HG02840 (cell line): ENCODE results near the gene CLDN9.

Source experiments
- ATAC-seq: cut with Tn5 transposase; IDR thresholded peaks from one replicate; pipeline ENCODE4 v1.9.1; 2021; ENCODE audit warnings: mild to moderate bottlenecking, moderate library complexity, moderate number of reproducible peaks; ENCODE audit not compliant: unreplicated experiment, low FRiP score

The CLDN9 gene

DNA sequence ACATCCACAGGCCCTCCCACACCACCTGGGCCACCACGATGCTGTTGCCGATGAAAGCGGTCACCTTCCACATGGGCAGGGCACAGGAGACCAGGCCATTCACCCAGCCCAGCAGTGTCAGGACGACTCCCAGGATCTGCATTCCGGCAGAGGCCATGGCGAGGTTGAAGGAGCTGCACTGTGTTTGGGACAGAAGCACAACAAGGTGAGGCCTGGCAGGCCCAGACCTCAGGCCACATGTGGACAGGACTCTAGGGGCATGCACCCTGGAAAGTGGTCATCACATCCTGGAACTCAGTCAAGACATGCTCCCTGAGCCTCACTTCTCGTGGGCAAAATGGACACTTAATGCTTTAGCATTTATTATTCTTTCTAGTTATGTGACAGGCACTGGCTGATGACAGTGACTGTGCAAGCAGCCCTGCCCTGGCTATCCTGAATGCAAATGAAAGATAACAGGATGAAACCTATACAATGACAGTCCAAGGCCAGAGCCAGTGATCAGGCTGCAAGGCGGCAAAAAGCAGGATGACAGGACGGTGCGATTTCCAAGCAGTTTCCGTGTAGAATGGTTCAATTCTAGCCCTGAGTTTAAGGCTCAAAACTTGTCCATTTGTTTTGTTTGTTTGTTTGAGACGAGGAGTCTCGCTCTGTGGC, 3.3 kb downstream of the CLDN9 start:
- ATAC-seq, result no peak

DNA sequence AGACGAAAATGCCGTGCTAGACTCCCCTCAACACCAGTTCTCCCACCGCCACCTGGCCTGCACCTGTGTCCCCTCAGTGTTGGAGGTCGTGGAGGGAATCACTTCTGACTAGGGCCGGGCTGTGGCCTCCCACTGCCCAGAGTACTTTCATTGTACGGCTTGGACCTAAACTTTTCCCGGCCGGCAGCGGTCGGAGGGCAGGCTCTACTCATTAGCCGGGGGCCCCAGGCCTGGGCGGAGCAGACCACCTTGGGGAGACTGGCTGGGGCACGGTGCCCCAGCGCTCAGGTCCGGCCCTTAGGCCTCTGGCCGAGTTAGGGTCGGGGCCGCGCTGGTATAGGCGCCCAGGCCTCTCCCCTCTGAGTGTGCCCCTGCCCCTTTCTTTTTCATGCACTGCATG, 4.6 kb downstream of the CLDN9 start:
- no peak for ATAC-seq

DNA sequence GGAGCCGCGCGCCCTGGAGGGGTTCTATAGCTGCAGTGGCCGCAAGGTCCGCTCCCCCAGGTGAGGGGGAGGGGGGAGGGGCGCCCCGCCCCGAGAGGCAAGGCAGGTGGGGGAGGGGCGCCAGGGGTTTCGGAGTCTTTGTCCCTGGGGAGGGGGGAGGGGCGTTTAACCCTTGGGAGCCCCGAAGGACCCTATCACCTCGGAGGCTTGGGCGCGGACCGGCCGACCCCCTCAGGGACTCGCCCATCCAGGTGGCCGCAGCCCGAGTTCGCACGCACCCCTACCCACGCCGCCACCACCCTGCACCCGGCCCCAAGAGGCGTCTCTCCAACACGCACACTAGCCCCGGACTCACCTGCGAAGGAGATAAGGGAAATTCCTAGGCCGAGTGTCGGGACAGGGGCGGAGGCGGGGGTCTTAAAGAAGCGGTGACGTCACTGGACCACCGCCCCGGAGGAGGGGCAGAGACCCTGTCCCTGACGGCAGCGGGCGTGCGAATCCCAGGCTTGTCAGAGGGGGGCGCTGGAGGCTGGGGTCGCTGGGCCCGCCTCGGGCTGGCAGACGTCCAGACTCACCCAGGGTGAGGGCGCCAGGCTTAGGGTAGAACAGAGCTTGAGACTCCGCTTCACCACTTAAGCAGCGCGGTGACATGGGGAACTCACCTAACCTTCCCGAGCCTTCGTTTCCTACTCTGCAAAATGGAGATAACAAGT, 5.2 kb downstream of the CLDN9 start, which contains the start of gene CLDN6:
TSS of gene CLDN6 (minus strand) at position 390 of the 713 bp plus-strand sequence. CDS start 2,162 bp downstream, outside the sequence.
- ATAC-seq, result no peak

DNA sequence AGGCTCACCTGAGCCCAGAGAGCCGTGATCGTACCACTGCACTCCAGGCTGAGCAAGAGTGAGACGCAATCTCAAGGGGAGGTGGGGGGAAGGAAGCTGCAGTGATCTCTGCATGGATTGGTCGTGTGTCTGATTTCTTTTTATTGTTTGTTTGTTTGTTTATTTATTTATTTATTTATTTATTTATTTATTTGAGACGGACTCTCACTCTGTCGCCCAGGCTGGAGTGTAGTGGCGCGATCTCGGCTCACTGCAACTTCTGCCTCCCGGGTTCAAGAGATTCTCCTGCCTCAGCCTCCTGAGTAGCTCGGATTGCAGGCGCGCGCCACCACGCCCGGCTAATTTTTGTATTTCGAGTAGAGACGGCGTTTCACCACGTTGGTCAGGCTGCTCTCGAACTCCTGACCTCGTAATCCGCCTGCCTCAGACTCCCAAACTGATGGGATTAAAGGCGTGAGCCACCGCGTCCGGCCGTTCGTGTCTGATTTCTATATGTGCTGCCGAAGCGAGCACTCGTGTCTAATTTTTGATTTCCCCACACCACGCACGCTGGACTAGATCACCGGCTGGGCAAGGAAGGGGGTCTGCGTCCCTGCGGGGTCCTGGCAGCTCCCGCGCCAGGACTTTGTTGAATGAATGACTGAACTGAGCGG, 7.0 kb downstream of the CLDN9 start:
- ATAC-seq, result no peak

DNA sequence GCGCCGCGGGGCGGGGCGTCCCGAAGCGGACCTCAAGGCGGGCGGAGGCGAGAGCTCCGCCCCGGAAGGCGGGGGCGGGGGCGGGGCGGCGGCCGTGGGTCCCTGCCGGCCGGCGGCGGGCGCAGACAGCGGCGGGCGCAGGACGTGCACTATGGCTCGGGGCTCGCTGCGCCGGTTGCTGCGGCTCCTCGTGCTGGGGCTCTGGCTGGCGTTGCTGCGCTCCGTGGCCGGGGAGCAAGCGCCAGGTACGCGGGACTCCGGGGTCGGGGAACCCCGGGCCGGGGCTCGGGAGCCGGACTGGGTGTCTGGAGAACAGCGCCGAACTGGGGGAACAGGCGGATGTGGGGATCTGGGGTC, 7.5 kb downstream of the CLDN9 start, which contains the start of gene TNFRSF12A:
TSS of gene TNFRSF12A (plus strand) at position 122 of the 357 bp plus-strand sequence. CDS start at position 152, 30 bp downstream.
- ATAC-seq, result no peak

DNA sequence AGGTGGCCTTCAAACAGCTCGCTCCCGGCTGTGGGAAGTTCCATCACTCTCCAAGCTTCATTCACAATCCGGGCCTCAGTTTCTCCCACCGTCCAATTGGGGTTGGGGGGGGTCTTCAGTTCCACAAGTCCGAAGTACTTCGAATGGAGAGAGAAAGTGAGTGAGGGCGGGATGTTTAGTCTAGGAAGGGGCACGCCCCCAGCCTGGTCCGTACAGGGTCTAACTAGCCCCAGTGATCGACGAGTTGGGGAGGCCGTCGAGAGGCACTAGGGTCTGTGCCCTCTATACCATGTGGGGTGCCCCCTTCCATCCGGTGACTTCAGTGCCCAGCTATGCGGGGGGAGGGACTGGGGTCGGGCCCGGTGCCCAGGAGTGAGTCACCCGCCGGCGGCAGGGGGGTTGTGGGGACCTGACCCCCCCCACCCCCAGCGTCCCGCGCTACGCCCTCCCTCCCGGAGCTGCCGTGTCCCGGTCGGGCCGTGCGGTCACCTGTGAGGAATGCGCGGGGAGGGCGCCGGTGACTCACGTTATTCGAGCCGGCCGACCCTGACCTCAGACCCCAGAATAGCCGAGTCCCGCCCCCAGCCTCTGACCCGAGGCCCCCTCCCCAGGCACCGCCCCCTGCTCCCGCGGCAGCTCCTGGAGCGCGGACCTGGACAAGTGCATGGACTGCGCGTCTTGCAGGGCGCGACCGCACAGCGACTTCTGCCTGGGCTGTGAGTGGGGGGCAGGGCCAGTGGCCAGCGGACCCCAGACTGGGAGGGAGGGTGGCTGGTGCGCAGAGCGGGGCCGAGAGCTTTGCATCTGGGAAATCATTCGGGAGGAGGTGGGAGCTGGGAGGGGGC, 8.1 kb downstream of the CLDN9 start:
- ATAC-seq, result no peak

DNA sequence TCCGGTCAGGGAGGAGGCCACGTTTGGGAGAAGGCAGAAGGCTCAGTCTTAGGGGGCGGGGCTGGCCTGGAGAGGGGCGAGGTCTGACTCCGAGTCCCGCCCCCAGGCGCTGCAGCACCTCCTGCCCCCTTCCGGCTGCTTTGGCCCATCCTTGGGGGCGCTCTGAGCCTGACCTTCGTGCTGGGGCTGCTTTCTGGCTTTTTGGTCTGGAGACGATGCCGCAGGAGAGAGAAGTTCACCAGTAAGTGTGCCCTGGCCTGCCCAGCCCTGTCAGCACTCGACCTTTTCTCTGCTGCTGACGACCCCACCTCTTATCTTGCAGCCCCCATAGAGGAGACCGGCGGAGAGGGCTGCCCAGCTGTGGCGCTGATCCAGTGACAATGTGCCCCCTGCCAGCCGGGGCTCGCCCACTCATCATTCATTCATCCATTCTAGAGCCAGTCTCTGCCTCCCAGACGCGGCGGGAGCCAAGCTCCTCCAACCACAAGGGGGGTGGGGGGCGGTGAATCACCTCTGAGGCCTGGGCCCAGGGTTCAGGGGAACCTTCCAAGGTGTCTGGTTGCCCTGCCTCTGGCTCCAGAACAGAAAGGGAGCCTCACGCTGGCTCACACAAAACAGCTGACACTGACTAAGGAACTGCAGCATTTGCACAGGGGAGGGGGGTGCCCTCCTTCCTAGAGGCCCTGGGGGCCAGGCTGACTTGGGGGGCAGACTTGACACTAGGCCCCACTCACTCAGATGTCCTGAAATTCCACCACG, 8.9 kb downstream of the CLDN9 start:
- ATAC-seq, result no peak

DNA sequence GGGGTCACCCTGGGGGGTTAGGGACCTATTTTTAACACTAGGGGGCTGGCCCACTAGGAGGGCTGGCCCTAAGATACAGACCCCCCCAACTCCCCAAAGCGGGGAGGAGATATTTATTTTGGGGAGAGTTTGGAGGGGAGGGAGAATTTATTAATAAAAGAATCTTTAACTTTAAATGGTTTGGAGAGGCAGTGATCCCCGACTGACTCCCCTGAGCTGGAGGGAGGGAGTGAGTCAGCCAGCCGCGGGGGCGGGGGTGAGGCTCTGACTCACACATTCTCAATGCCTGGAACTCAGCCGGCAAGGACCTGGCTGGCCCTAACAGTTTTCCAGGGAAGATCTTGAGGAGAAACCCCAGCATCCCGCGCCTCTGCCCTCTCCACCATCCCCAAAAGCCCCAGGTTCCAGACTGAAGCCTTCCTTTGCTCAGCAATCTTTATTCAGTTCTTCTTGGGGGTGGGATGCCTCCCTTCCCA, 9.5 kb downstream of the CLDN9 start:
- ATAC-seq, result no peak

DNA sequence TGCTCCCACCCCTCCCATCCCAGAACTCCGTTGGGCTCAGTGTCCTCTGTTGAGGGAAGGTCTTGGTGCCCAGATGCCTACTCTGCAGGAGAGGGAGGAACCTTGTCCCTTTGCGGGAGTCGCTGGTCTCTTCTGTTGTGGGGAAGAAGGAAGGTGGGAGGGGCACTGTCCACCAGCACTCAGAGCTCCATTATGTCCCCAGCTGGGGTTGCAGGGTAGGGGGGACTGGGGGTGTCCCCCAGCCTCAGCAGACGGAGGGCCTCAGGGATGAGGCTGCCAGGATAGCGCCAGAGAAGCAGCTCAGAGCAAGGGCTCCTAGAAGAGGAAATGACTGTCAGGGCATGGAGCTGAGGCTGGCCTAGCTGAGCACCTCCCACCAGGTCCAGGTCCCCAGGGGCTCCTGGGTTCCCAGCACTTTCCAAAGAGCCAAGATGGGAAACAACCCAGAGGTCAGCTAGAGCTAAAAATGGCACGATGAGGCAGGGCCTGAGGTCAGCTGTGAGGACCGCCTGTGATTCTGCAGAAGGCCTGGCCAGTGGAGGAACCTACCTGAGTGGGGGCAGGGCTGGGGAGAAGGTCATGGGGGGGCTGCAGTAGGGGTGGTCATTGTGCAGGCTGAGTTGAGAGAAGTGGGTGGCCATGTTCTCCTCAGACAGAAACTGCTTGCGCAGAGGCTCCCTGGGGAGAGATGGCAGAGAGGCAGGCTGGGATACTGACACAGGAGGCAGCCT, 10.1 kb downstream of the CLDN9 start:
- ATAC-seq, result no peak

DNA sequence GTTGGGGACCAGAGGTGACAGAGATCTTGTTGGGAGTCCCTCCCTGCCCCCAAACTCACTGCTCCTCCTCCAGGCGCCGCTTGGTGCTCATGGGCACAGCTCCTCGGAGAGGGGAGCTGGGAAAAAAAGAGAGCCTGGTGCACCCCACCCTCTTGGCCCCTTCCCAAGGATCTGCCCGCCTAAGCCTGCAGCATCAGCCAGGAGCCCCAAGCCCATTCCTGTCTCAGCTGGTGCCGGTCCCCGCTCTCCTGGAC, 10.6 kb downstream of the CLDN9 start:
- ATAC-seq, result no peak

DNA sequence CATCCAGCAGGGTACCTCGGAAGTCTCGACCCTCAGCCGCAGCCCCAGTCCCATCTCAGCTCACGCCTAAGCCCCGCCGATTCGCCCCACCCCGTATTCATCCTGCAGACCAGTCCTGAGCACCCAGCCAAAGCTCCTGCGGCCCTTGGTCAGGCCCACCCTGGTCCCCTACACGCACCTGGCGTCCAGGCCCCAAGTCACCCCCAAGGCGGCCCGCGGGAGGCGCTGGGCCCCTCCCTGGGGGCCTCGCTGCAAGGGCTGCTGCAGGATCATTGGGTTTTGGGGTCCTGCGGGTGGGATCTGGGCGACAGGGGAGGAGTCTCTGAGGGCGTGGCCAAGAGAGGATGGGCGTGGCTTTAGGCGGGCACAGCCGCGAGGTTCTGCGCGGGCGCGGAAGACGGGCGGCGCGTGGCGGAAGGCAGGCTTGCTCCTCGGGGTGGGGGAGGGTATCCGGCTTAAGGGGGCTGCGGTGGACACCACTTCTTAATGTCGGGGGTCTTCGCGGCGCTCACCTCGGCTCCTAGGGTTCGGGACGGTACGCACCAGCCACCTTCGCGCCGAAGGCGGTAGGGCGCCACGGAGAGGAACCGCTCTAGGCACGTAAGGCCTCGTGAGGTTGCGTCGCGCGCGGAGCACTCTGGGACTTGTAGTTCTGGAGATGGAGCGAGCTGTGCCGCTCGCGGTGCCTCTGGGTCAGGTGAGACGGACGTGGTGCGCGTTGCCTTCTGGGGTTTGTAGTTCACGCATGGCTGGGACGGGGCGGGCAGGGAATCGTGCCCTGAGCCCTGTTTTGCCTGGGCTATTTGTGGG, 11.2 kb downstream of the CLDN9 start, which contains the start of the genes HCFC1R1 and THOC6:
TSS of gene HCFC1R1 (minus strand) at position 274 of the 810 bp plus-strand sequence. CDS start at position 273, 1 bp downstream.
TSS of gene THOC6 (plus strand) at position 367 of the 810 bp plus-strand sequence. CDS start at position 659, 292 bp downstream.
- ATAC-seq, result peak; percentile 63

DNA sequence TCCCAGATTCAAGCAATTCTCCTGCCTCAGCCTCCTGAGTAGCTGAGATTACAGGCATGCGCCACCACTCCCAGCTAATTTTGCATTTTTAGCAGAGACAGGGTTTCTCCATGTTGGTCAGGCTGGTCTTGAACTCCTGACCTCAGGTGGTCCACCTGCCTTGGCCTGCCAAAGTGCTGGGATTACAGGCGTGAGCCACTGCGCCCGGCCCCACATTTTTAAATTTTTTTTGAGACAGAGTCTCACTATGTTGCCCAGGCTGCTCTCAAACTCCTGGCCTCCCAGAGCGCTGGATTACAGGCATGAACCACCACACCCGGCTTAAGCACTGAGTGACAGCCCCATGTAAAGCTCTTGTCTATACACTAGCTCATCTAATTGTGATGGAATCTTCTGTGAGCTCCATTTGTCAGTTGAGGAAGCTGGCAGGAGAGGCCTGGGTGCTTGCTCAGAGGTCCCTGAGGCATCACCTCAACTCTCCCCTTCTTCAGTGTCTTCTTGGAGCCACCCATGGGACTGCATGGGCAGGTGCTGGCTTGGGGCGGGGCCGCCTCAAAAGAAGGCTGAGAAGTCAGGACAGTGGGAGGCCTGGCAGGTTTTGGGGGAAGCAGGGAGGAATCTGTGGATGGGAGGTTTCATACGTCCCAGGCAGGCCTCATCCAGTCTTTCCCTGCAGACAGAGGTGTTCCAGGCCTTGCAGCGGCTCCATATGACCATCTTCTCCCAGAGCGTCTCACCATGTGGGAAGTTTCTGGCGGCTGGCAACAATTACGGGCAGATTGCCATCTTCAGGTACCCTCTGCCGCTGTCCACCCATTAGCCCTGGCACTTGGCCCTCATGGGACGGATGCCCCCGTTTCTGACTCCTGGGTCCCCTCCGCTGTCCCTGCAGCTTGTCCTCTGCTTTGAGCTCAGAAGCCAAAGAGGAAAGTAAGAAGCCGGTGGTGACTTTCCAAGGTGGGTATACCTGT, 12.6 kb downstream of the CLDN9 start:
- no peak for ATAC-seq

DNA sequence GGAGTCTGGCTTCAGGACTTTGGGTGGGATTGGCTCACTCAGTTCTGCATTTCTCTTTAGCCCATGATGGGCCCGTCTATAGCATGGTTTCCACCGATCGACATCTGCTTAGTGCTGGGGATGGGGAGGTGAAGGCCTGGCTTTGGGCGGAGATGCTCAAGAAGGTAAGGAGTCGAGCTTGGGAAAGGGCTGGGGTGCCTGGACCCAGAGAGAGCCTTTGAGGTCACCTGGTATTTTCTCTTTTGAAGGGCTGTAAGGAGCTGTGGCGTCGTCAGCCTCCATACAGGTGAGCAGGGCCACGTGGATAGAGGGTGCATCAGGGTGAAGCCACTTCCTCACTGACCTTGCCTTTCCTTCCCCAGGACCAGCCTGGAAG, 13.3 kb downstream of the CLDN9 start:
- no peak for ATAC-seq

DNA sequence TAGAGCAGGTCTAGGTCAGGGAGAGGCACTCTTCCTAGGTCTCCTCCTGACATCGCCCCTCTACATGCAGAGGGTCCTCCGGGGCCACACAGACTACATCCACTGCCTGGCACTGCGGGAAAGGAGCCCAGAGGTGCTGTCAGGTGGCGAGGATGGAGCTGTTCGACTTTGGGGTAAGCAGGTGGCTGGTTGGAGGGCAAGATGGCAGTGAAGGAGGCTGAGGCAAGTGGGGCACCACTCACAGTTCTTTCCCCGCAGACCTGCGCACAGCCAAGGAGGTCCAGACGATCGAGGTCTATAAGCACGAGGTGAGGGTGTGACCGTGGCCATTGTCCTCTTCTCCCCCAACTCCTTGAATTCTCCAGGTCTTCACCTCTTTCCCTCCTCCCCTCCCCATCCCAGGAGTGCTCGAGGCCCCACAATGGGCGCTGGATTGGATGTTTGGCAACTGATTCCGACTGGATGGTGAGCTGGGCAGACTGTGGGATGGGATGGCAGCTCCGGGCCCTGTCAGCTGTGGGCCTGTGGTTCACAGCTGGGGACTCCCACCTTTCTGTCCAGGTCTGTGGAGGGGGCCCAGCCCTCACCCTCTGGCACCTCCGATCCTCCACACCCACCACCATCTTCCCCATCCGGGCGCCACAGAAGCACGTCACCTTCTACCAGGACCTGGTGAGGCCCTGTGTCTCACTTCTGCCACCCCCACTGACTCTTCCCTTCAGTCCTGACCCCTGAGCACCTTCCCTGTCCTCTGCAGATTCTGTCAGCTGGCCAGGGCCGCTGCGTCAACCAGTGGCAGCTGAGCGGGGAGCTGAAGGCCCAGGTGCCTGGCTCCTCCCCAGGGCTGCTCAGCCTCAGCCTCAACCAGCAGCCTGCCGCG, 14.1 kb downstream of the CLDN9 start:
- no peak for ATAC-seq

DNA sequence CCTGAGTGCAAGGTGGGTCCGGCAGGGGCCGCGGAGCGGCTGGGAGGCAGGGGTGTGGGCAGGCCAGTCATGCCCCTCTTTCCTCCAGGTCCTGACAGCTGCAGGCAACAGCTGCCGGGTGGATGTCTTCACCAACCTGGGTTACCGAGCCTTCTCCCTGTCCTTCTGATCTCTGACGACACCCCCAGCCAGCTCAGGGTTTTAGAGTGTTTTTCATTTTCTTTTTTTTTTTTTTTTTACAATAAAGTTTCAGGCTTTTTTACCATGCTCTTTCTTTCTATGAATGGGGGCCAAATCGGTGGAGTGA, 14.7 kb downstream of the CLDN9 start:
- ATAC-seq, result no peak

DNA sequence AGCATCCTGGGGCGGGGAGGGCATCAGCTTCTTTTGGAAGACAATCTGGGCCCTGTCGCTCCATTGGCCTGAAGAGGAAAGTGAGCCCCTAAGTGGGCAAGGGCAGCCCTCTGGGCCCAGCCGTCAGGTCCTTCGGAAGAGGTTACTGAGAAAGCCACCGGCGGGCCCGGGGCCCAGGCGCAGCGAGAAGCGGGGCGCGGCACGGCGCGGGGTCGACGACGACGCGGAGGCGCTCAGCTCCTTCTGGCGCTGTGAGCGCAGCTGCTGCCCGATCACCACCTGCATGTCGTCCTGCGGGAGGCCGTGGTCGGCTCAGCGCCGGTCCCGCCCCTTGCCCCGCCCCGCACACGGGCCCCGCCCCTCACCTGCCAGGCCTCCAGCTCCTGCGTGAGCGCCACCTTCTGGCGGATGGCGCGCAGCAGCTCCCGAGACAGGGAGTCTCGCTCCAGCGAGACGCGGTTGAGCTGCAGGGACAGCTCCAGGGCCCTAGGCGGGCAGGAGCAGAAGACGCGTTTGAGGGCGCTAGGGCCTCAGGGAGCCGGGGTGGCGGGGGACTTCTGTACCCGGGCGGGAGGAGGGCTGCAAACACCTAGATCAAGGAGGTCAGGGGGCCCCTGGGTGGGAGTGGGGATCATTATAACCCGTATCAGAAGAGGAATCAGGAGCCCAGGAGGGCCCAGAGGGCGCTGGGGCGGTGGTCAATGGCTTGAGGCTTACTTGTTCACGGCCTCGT, 15.4 kb downstream of the CLDN9 start:
- no peak for ATAC-seq
